ENCODE results near the gene NCEH1. TPM values are rescaled to one million over a fixed set of nuclear protein-coding genes. Genes with fewer than 3 reads are reported as not detected.

NCEH1 gene
- total RNA-seq, 1 experiment from 2014 or later: 4.5 TPM

DNA sequence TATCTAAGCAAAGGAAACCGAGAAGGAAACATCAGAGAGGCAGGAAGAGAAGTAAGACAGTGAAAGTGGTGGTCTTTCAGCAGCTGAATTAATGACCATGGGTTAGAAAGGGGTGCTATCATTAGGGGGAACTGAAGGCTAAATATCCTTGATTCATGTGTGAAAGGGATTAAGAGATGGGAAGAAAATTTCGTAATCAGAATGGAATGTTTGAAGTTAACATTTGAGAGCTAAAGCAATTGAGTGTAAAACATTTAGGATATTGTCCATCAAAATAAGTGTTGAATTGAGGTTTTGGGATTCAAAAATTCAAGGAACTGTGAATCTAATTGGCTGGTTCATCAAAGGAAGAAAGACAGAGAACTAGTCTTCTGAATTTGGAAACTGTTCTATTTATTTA, 35.6 kb upstream of the NCEH1 start:
- H3K4me1 Mint-ChIP-seq: peaks cover 34% of the 10 kb centered on the region
- H3K27me3 Mint-ChIP-seq (ENCODE audit: low read depth): no peaks in the 10 kb centered on the region
- ATAC-seq (no peak), DNase-seq (ENCODE audit: low spot score) (no peak)
- H3K27ac Mint-ChIP-seq: no peak overlapping the region
- CTCF ChIA-PET: no interaction called here
- TF ChIP-seq ZNF281 (CRISPR knock-in tag; IDR thresholded peaks at IDR 0.05) (no peak), SMAD4 (CRISPR knock-in tag; IDR thresholded peaks at IDR 0.05) (no peak)
- TF ChIP-seq, protein P1, sequence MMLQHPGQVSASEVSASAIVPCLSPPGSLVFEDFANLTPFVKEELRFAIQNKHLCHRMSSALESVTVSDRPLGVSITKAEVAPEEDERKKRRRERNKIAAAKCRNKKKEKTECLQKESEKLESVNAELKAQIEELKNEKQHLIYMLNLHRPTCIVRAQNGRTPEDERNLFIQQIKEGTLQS (CRISPR knock-in tag; conservative IDR thresholded peaks at IDR 0.05): no peak
- no peaks in the 10 kb centered on the region for H3K9me3 Mint-ChIP-seq
- no peak overlapping the region for H3K4me3 Mint-ChIP-seq
- no peaks in the 10 kb centered on the region for H3K36me3 Mint-ChIP-seq
- POLR2A ChIA-PET: no interaction called here

DNA sequence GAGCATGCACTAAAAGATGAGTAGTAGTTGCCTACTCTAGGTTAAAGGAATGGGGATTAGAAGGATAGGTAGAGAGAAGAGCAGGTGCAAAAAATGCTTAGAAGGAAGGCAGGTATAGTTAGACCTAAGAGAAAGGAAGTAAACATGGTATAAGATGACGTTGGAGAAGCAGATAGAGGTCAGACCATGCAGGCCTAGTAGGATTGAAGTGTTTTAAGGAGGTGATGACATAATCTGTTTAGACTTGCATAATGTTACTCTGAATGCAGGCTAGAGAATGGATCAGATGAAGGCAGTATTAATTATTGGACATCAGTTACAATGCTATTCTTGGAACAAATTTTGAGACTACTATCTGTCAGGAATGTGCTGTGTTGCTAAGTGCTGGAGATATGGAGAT, 28.6 kb upstream of the NCEH1 start:
- H3K4me3 Mint-ChIP-seq: no peak overlapping the region
- ChIA-PET POLR2A (no interaction called here), CTCF (no interaction called here)
- no peaks in the 10 kb centered on the region for H3K36me3 Mint-ChIP-seq
- ATAC-seq: no peak
- TF ChIP-seq, protein P2, sequence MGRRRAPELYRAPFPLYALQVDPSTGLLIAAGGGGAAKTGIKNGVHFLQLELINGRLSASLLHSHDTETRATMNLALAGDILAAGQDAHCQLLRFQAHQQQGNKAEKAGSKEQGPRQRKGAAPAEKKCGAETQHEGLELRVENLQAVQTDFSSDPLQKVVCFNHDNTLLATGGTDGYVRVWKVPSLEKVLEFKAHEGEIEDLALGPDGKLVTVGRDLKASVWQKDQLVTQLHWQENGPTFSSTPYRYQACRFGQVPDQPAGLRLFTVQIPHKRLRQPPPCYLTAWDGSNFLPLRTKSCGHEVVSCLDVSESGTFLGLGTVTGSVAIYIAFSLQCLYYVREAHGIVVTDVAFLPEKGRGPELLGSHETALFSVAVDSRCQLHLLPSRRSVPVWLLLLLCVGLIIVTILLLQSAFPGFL (CRISPR knock-in tag; IDR thresholded peaks at IDR 0.05; ENCODE audit: borderline replicate concordance): no peak
- TF ChIP-seq, protein P3, sequence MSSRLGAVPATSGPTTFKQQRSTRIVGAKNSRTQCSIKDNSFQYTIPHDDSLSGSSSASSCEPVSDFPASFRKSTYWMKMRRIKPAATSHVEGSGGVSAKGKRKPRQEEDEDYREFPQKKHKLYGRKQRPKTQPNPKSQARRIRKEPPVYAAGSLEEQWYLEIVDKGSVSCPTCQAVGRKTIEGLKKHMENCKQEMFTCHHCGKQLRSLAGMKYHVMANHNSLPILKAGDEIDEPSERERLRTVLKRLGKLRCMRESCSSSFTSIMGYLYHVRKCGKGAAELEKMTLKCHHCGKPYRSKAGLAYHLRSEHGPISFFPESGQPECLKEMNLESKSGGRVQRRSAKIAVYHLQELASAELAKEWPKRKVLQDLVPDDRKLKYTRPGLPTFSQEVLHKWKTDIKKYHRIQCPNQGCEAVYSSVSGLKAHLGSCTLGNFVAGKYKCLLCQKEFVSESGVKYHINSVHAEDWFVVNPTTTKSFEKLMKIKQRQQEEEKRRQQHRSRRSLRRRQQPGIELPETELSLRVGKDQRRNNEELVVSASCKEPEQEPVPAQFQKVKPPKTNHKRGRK (CRISPR knock-in tag; IDR thresholded peaks at IDR 0.05; ENCODE audit: borderline replicate concordance): no peak
- TF ChIP-seq CDX4 (CRISPR knock-in tag; IDR thresholded peaks at IDR 0.05; ENCODE audit: borderline replicate concordance) (no peak), JAZF1 (CRISPR knock-in tag; IDR thresholded peaks at IDR 0.05) (no peak), EMX1 (CRISPR knock-in tag; IDR thresholded peaks at IDR 0.05) (no peak), IRF2 (CRISPR knock-in tag; IDR thresholded peaks at IDR 0.05; ENCODE audit: borderline replicate concordance, low read depth) (no peak)
- TF ChIP-seq, protein P4, sequence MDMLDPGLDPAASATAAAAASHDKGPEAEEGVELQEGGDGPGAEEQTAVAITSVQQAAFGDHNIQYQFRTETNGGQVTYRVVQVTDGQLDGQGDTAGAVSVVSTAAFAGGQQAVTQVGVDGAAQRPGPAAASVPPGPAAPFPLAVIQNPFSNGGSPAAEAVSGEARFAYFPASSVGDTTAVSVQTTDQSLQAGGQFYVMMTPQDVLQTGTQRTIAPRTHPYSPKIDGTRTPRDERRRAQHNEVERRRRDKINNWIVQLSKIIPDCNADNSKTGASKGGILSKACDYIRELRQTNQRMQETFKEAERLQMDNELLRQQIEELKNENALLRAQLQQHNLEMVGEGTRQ (CRISPR knock-in tag; IDR thresholded peaks at IDR 0.05): no peak
- H3K27me3 Mint-ChIP-seq (ENCODE audit: low read depth): no peaks in the 10 kb centered on the region
- H3K9me3 Mint-ChIP-seq: no peaks in the 10 kb centered on the region
- no peak for DNase-seq (ENCODE audit: low spot score)
- peaks cover 11% of the 10 kb centered on the region for H3K4me1 Mint-ChIP-seq
- no peak overlapping the region for H3K27ac Mint-ChIP-seq

- ChIA-PET POLR2A (interaction anchor here (0.7 kb wide), 1 partner anchor 15 kb away, joined by 4 read pairs; the partner anchor contains the start of gene ECT2), CTCF (no interaction called here)
- Mint-ChIP-seq H3K27me3 (ENCODE audit: low read depth) (no peaks in the 10 kb centered on the region), H3K4me3 (no peak overlapping the region), H3K4me1 (no peaks in the 10 kb centered on the region), H3K36me3 (no peaks in the 10 kb centered on the region), H3K27ac (no peak overlapping the region), H3K9me3 (no peaks in the 10 kb centered on the region)
- TF ChIP-seq CDX4 (CRISPR knock-in tag; IDR thresholded peaks at IDR 0.05; ENCODE audit: borderline replicate concordance) (no peak), NFE2L1 (CRISPR knock-in tag; IDR thresholded peaks at IDR 0.05) (no peak), ATF1 (CRISPR knock-in tag; IDR thresholded peaks at IDR 0.05) (no peak), ARID4B (CRISPR knock-in tag; IDR thresholded peaks at IDR 0.05; ENCODE audit: borderline replicate concordance) (no peak), ZNF423 (CRISPR knock-in tag; IDR thresholded peaks at IDR 0.05) (no peak), NR3C1 (CRISPR knock-in tag; conservative IDR thresholded peaks at IDR 0.05; ENCODE audit: low read depth) (no peak)
- ATAC-seq: no peak
- no peak for DNase-seq (ENCODE audit: low spot score)
These were observed 24.1 kb upstream of the NCEH1 start for GRCh38 chr3:172735014-172735413.
